ENCODE measurements around the gene ITGB4. TPM values are rescaled to one million over a fixed set of nuclear protein-coding genes. Genes with fewer than 3 reads are reported as not detected.

Gene ITGB4
- 6.1 and 50.0 TPM in 2 replicates for total RNA-seq

GRCh38 chr17:75720656-75721462 is at the start of gene ITGB4:
ITGB4 (plus strand) TSS chr17:75721459; CDS start chr17:75724704, 3,245 bp downstream.

DNA sequence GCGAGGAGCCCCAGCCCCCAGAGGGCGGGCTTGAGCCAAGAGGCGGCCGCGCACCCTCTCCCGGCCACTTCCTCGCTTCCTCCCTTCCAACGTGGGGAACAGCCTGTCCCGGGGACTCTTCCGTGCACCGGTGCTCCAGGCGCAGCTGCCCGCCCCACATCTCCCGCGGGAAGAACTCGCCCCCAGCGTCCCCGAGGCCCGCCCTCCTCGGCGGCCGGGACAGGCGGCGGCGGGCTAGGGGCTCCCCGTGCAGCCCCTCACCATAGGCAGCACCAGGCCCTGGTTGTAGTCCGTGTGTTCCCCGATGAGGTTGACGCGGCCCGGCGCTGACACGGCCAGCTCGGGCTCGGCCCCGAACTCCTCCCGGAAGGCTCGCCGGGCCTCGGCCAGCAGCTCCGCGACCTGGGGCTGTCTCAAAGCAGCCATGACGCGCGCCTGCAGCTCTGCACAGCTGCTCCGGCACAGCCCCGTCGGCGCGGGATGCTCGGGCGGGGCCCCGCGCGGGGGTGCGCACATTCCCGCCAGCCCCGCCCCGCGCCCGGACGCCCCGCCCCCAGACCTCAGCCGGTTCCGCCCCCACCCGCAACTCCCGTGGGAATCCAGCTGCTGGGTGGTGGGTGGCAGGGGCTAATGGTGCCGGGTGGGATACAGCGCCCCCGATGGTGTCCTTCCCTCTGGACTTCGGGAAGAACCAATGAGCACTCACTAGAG is 43.6 kb downstream of the ITGB4 start, which contains the start of gene GALK1:
GALK1 (minus strand) TSS at position 482 of the 711 bp plus-strand sequence; CDS start at position 426, 56 bp downstream.

DNA sequence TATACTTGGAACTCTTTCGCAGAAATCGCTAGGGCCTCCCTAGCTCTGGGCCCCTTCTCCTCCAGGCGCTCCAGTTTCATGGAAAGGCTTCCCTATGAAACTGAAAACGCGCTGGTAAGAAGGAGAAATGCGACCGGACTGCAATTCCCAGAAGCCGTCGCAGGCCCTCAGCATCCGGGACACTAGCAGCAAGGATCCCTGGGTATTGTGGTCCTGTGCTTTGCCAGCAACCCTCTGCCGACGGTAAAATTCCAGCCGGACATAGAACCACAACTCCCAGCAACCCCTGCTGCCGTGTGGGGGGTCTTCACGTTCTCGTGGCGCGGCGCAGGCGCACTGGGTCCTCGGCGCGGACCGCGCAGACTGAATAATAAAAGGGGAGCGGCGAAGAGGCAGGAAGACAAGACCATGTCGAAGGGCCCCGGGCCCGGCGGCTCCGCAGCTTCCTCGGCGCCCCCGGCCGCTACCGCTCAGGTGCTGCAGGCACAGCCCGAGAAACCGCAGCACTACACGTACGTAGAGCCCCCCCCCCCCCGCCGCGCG is 63.3 kb downstream of the ITGB4 start, which contains the start of gene UNK:
UNK (plus strand) TSS at position 334 of the 543 bp plus-strand sequence; CDS start at position 409, 75 bp downstream.

Other genes with a start within 250 kb of the ITGB4 start
- gene CASKIN2, start 205.9 kb upstream of the ITGB4 start, total RNA-seq: 18.6 and 21.3 TPM in 2 replicates
- 9.8 and 10.0 TPM in 2 replicates for gene TSEN54, start 204.9 kb upstream of the ITGB4 start, total RNA-seq
- 3.7 and 4.6 TPM in 2 replicates for gene LLGL2, start 195.8 kb upstream of the ITGB4 start, total RNA-seq
- gene MYO15B, start 133.7 kb upstream of the ITGB4 start, total RNA-seq: 17.4 and 17.6 TPM in 2 replicates
- gene SMIM5, start 88.0 kb upstream of the ITGB4 start, total RNA-seq: under 0.01 and 0.10 TPM in 2 replicates
- gene RECQL5, start 54.3 kb upstream of the ITGB4 start, total RNA-seq: 16.3 and 18.1 TPM in 2 replicates
- 70.9 and 71.3 TPM in 2 replicates for gene SAP30BP, start 54.1 kb upstream of the ITGB4 start, total RNA-seq
- gene GALK1, start 43.7 kb downstream of the ITGB4 start, total RNA-seq: 50.5 and 65.7 TPM in 2 replicates
- 17.9 and 19.6 TPM in 2 replicates for gene UNK, start 63.3 kb downstream of the ITGB4 start, total RNA-seq
- gene UNC13D, start 122.9 kb downstream of the ITGB4 start, total RNA-seq: 0.76 and 3.9 TPM in 2 replicates
- 28.4 and 51.6 TPM in 2 replicates for gene WBP2, start 133.9 kb downstream of the ITGB4 start, total RNA-seq
- gene TRIM47, start 157.1 kb downstream of the ITGB4 start, total RNA-seq: 61.9 and 66.6 TPM in 2 replicates
- gene TRIM65, start 175.5 kb downstream of the ITGB4 start, total RNA-seq: 30.4 and 35.6 TPM in 2 replicates
- 41.0 and 42.8 TPM in 2 replicates for gene MRPL38, start 183.4 kb downstream of the ITGB4 start, total RNA-seq
- 5.5 and 7.2 TPM in 2 replicates for gene FBF1, start 219.6 kb downstream of the ITGB4 start, total RNA-seq